NCI-H2196 treated with DMSO at 0.1 percent for 48 hours (cell line): ENCODE measurements around the gene ANKRD62.
"Not testable (repeated sequence)": the region's sequence is repeated elsewhere in the genome, so short reads cannot be mapped to it uniquely, and the experiment has no call there.

Experiments
- DNase-seq: peaks from one replicate; lab custom pipeline; 2025; ENCODE audit not compliant: unreplicated experiment; lab: John Stamatoyannopoulos, UW

The ANKRD62 gene

GRCh38 chr18:12065397-12065796 lies 28.2 kb upstream of the ANKRD62 start:
- DNase-seq, result no peak

DNA sequence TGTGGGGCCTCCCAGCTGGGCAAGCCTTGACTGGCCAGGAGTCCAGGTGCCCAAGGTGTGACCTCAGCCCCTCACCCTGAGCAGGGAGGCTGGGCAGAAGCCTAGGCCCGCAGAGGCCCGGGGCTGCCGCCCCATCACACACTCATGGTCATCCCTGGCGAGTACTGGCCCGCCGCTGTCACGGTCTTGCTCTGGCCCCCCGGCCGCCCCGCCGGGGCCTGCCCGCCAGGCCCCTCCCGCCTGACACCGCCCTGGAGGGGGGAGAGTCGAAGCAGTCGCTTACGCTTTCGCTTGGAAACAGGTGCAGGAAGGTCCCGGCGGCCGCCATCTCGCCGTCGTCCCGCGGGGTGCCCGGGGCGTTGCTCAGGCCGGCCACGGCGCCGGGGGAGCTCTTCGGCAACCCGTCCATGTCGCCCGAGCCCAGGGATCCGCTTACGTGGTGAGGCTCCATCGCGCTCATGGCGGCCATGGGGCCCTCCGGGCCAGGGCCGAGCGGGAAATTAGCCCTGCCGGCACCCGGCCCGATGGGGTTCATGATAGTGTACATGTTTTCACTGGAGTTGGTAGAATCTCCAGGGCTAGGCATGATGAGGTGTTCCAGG lies 26.6 kb upstream of the ANKRD62 start:
- DNase-seq, result no peak

DNA sequence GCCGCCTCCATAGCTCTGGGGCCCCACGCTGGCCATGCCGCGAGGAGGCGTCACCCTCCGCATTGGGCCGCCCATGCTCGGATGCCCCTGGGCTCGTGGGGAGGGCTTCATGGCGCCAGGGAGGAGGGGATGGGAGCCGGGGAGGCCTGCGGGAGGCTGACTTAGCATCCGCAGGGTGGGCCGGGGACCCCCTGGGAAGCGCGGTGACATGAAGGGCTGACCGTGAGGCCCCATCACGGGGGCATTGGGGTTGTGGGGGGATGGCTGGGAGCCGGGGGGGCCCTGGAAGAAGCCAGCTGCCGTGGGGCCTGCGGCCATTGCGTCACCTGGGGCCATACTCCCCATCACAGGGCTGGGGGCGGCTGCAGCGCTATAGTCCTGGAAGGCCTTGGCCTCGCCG lies 26.0 kb upstream of the ANKRD62 start:
- no peak for DNase-seq

DNA sequence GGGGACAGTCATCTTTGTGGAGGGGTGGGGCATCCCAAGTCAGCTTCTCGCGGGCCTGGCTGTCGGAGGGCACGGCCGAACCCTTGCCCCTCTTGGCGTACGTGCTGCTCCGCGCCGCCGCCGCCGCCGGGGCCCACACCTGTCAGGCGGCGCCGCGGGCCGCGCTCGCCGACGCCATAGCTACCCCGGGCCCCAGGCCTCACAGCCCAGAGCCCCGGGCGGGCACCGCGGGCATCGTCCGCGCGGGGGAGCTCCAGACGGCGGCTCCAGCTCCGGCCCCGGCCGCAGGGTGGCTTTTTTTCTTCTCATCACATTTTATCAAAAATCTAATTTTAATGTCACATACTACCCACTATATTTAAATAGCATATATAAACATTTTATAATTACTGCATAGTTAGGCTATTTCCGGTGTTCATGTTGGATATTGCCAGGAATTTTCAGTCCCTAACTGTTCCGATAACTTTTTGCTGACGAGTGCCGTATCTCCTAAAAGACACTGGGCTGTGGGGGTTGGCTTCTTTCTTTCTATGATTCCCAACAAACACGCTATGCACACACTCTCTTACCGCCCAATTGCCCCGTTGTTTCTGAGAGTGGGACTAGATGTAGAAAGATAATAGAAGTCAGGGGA lies 25.2 kb upstream of the ANKRD62 start:
- DNase-seq, result not testable (repeated sequence)

GRCh38 chr18:12068950-12069320 lies 24.7 kb upstream of the ANKRD62 start:
- DNase-seq, result no peak

DNA sequence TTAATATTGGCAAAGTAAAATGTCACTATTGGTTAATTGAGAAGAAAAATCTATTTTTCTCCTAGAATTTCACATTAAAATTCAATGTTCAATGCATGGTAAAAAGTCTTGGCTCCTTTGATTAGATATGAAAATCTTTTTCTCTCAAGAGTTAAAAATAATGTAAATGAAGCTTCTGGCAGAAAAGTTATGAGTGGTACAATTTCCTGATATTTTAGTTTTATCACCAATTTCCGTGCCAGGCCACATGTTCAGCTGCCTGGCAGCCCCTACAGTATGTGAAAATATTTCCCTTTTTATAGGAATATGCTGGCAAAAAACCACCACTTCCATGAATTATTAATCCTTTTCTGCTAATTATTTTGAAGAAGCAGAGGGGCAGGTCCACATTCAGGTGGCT lies 22.6 kb upstream of the ANKRD62 start:
- DNase-seq, result not testable (repeated sequence)

DNA sequence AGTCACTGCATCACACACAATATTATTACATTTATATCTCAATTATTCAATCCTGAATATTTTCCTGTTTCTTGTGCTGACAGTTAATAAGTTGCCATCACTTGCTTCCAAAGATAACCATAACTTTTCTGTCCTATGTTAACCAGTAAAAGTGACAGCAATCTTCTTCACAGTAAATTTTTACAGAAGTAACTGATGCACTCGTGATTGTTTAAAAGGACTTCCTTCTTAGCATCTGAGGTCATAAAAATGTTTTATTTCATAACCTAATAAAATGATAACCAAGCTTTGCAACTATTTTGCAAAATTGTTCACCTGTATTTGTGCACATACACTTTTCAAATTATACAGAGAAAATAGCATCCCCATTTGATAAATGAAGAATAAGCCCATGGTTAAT lies 20.6 kb upstream of the ANKRD62 start:
- DNase-seq, result no peak

- DNase-seq, result no peak
Measured at GRCh38 chr18:12074736-12075135, 18.9 kb upstream of the ANKRD62 start.

DNA sequence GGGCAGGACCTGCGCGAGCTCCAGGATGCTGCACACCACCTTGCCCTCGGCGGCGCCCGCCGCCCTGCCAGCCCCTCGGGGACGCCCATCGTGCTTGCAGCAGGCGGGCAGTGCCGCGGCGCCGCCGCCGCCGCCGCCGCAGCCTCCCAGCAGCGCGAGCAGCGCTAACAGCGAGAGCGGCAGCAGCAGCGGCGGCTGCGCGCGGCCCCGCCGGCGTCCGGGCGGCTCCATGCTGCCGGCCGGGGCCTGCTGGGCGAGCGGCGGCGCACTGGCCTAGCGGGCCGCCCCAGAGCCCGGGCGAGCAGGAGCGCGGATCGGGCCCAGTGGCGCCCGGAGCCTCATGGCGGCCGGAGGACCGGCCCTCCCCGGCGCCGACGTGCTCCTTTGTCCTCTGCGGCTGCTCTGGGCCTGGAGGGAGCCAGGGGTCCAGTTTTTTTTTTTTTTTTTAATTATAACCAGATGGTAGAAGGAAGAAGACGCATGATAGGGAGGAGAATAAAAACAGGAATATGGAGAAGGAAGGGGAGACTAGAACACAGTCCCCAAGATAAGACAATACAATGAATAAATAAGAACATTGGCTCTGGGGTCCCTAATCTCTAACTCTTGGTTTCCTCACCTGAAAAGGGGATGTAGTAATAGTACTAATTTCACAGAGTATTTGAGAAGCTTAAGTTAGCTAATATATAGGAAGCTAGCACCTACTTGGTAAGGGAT lies 17.1 kb upstream of the ANKRD62 start:
- no peak for DNase-seq

DNA sequence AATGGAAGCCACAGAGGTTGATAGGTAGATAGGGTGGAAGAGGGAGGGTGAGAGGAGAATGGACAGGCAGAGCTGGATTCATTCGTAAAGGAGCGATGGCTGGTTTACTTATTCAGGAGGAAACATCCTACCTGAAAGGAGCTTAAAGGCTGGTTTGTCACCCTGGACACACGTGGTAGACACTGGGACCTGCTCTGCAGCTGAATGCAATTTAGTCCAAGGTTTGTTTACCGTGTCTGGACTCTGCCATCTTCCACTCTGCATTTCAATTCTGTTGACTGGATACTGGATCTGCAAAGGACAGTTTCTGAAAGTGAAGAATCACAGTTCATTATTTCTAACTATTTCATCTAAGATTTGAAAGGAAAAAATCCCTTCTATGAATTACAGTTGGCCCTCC lies 15.6 kb upstream of the ANKRD62 start:
- DNase-seq, result not testable (repeated sequence)

GRCh38 chr18:12079491-12080237 lies 14.0 kb upstream of the ANKRD62 start:
- DNase-seq, result no peak

DNA sequence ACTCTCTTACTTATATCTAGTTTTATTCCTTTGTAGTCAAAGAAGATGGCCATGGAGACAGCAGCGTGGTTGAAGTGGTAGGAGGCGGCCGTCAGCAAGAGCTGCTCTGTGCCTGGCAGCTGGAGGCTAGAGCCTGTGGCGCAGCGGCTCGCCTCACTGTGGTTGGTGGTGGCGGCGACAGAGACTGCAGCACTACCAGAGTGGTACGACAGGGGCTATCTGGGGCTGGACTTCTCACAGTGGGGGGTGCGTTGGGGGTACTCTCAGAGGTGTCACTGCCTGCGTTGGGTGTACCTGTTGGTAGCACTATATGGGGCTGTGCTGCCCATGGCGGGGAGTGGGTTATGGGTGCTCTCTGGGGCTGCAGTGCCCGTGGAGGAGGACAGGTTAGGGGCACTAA lies 8.5 kb upstream of the ANKRD62 start:
- no peak for DNase-seq

GRCh38 chr18:12085786-12086185 lies 7.9 kb upstream of the ANKRD62 start:
- DNase-seq, result peak; percentile 22

DNA sequence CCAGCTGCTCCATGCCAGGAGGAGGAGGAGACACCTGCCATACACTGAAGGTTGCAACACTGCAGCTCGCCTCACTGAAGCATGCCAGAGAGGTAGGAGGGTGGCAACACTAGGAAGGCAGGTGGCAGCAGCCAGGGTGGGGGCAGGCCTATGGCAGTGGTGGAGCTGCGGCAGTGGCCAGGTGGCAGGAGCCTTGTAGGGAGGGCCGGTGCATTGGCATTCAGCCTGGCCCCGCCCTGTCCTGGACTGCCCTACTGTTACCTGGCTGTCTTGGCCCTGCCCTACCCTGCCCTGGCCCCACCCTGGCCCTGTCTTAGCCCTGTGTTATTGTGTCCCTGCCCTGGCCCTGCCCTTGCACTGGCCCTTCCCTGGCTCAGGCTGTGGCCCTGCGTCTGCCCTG lies 7.4 kb upstream of the ANKRD62 start:
- DNase-seq, result peak; percentile 98

DNA sequence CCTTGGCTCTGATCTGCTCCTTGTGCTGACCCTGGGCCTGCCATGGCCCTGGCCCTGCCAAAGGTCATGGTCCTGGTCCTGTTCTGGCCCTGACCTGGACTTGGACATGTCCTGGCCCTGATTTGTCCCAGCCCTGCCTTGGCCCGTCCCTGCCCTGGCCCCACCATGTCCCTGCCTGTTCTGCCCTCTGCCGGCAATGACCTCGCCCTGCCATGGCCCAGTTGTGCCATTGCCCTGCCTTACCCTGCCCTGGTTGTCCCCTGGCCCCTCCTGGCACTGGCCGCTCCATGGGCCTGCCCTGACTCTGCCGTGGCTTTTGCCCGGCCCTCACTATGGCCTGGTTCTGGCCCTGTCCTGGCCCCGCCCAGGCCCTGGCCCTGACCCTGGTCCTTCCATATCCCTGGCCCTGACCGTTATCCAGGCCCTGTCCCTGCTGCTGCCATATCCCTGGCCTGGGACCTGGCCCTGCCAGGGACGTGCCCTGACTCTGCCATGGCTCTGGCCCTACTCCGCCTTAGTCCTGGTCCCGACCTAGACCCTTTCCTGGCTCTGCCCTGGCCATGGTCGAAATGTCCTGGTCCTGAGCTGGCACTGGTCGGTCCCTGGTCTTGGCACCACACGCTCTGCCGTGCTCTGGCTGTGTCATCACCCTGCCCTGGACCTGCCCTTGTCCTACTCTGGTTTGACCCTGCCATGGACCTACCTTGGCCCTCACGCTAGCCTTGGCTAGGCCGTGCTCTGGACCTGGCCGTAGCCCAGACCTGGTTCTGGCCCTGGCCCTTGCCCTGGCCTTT lies 6.8 kb upstream of the ANKRD62 start:
- no peak for DNase-seq

DNA sequence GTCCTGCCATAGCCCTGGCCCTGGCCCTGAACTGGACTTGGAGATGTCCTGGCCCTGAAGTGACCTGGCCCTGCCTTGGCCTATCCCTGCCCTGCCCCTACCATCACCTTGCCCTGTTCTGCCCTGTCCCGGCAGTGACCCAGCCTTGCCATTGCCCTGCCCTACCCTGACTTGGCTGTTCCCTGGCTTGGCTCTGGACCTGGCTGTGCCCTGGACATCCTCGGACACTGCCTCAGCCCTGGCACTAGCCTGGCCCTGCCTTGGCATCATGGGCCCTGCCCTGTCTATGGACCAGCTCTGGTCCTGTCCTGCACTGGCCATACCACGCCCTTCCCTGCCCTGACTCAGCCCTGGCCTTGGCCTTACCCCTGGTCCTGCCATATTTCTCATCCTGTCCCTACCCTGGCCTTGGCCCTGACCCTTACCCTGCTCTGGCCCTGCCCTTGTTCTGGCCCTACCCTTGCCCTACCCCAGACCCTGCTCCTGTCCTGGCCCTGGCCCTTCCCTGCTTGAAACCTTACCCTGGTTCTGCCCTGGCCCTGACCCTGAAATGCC lies 6.1 kb upstream of the ANKRD62 start:
- no peak for DNase-seq

DNA sequence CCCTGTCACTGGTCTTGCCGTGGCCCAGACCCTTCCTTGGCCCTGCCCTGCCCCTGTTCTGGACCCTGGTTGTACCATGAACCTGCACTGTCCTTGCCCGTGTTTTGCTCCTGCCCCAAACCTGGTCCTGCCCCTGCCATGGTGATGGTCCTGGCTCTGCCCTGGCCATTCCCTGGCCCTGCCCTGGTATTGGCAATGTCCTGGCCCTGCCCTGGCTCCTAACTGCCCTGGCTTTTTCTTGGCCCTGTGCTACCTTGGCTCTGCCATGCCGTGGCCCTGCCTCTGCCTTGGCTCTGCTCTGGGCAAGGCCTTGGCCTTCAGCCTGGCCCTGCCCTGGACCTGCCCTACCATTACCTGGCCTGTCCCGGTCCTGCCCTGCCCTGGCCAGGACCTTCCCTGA lies 5.5 kb upstream of the ANKRD62 start:
- no peak for DNase-seq

DNA sequence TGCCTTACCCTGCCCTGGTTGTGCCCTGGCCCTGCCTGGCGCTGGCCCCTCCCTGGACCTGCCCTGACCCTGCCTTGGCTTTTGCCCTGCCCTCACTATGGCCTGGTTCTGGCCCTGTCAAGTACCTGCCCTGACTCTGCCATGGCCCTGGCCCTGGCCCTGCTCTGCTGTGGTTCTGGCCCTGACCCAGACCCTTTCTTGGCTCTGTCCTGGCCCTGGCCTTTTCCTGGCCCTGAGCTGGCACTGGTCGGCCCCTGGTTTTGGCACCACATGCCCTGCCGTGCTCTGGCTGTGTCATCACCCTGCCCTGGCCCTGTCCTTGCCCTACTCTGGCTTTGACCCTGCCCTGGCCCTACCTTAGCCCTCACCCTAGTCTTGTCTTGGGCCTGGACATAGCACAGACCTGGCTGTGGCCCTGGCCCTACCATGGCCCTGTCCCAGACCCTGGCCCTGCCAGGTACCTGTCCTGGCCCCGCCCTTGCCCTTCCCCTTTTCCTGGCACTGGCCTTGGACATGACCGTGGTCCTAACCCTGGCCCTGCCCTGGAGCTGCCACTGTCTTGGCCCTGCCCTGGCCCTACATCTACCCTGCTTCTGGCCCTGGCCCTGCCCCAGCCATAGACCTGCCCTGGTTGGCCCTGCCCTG lies 4.8 kb upstream of the ANKRD62 start:
- no peak for DNase-seq

GRCh38 chr18:12091538-12092141 lies 2.0 kb upstream of the ANKRD62 start:
- no peak for DNase-seq
